MM.1S (cell line): ENCODE results near the gene NSA2.

Experiments
- DNase-seq: peaks from one replicate; pipeline ENCODE4 v3.0.0-alpha.2; 2015
- H2AFZ ChIP-seq: fragments of 300-600 bp; sonication (generic); 2 replicates; pipeline ENCODE4 v1.6.0; 2016; ENCODE audit warnings: antibody characterized with exemption, low read length
- H3F3A ChIP-seq: fragments of 300-600 bp; sonication (generic); 2 replicates; pipeline ENCODE4 v1.6.1; 2016; ENCODE audit warnings: mild to moderate bottlenecking, antibody characterized with exemption, low read length, moderate library complexity, mixed read lengths; ENCODE audit not compliant: insufficient read depth
- H3K27ac ChIP-seq: fragments of 300-600 bp; sonication (generic); 2 replicates; pipeline ENCODE4 v1.5.1; 2016; ENCODE audit warnings: mild to moderate bottlenecking, low read length
- H3K27me3 ChIP-seq: fragments of 300-600 bp; sonication (generic); replicated peaks from 2 replicates; pipeline ENCODE4 v1.6.0; 2016; ENCODE audit warnings: low read length; ENCODE audit not compliant: insufficient read depth
- H3K36me3 ChIP-seq: fragments of 300-600 bp; sonication (generic); replicated peaks from 2 replicates; pipeline ENCODE4 v1.6.1; 2016; ENCODE audit warnings: mild to moderate bottlenecking, low read length, mixed read lengths; ENCODE audit not compliant: insufficient read depth
- H3K4me1 ChIP-seq: fragments of 300-600 bp; sonication (generic); 2 replicates; pipeline ENCODE4 v1.6.1; 2016; ENCODE audit warnings: low read length, mixed read lengths
- H3K4me2 ChIP-seq: fragments of 300-600 bp; sonication (generic); 2 replicates; pipeline ENCODE4 v1.6.0; 2016; ENCODE audit warnings: low read depth, low read length
- H3K4me3 ChIP-seq: fragments of 300-600 bp; sonication (generic); 2 replicates; pipeline ENCODE4 v1.5.1; 2016; ENCODE audit warnings: low read length, mixed read lengths
- H3K79me2 ChIP-seq: fragments of 300-600 bp; sonication (generic); 2 replicates; pipeline ENCODE4 v1.6.1; 2016; ENCODE audit warnings: mixed run types, low read length, mixed read lengths
- H3K9ac ChIP-seq: fragments of 300-600 bp; sonication (generic); 2 replicates; pipeline ENCODE4 v1.6.1; 2016; ENCODE audit warnings: low read length, mixed read lengths
- H3K9me2 ChIP-seq: fragments of 300-600 bp; sonication (generic); replicated peaks from 2 replicates; pipeline ENCODE4 v1.6.1; 2016; ENCODE audit warnings: mild to moderate bottlenecking, low read length, mixed read lengths; ENCODE audit not compliant: insufficient read depth
- H3K9me3 ChIP-seq: fragments of 300-600 bp; sonication (generic); replicated peaks from 2 replicates; pipeline ENCODE4 v1.6.1; 2016; ENCODE audit warnings: mild to moderate bottlenecking, low read length, mixed read lengths; ENCODE audit not compliant: insufficient read depth
- H4K20me1 ChIP-seq: fragments of 300-600 bp; sonication (generic); 2 replicates; pipeline ENCODE4 v1.6.1; 2016; ENCODE audit warnings: mild to moderate bottlenecking, low read length, moderate library complexity, mixed read lengths; ENCODE audit not compliant: insufficient read depth
- EZH2 ChIP-seq: fragments of 300-600 bp; sonication (generic); optimal IDR thresholded peaks from 2 replicates; pipeline ENCODE3; 2017; ENCODE audit warnings: low read depth, mild to moderate bottlenecking, antibody characterized with exemption, low read length, mixed read lengths
- EZH2phosphoT487 ChIP-seq: fragments of 300-600 bp; sonication (generic); IDR thresholded peaks from 2 replicates; pipeline ENCODE4 v1.6.1; 2018; ENCODE audit warnings: antibody characterized with exemption, low read length
- TF ChIP-seq, protein P1 (sequence below): fragments of 300-600 bp; sonication (generic); IDR thresholded peaks from 2 replicates; pipeline ENCODE4 v1.5.1; 2016; ENCODE audit warnings: antibody characterized with exemption, low read length, mixed read lengths

Gene NSA2

DNA sequence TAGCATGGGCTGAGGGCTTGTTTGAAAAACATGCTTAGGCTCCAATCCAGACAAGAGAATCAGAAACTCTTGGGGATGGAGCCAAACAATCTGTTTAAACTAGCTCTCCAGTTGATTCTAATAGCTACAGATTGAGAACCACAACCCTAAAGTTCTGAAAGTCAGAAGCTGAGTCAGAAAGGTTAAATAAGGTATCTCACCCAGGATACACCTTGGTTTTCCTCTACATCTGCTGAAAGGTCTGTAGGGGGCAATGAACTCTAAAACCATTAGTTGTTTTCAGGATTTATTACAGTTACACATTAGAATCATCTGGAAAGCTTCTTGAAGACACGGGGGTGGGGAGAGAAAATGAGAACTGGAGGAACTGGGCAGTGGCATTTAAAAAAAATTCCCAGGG lies 5.8 kb upstream of the NSA2 start:
- Histone ChIP-seq H3K27ac (peak overlapping the region; percentile 42; the same call in 1 of the 2 replicates), H3K79me2 (peaks cover 42% of the 10 kb centered on the region), H3K27me3 (no peaks in the 10 kb centered on the region), H3F3A (peaks cover 14% of the 10 kb centered on the region; the same call in 1 of the 2 replicates), H3K4me3 (no peak overlapping the region), H3K36me3 (peaks cover 9% of the 10 kb centered on the region; the same call in 1 of the 2 replicates), H4K20me1 (no peaks in the 10 kb centered on the region), H2AFZ (no peak overlapping the region), H3K4me1 (peaks cover 21% of the 10 kb centered on the region), H3K9me2 (no peaks in the 10 kb centered on the region), H3K9ac (no peak overlapping the region), H3K4me2 (peak overlapping the region; percentile 17), H3K9me3 (no peaks in the 10 kb centered on the region)
- peak; percentile 64 for DNase-seq
- no peak for TF ChIP-seq EZH2
- TF ChIP-seq, protein P1, sequence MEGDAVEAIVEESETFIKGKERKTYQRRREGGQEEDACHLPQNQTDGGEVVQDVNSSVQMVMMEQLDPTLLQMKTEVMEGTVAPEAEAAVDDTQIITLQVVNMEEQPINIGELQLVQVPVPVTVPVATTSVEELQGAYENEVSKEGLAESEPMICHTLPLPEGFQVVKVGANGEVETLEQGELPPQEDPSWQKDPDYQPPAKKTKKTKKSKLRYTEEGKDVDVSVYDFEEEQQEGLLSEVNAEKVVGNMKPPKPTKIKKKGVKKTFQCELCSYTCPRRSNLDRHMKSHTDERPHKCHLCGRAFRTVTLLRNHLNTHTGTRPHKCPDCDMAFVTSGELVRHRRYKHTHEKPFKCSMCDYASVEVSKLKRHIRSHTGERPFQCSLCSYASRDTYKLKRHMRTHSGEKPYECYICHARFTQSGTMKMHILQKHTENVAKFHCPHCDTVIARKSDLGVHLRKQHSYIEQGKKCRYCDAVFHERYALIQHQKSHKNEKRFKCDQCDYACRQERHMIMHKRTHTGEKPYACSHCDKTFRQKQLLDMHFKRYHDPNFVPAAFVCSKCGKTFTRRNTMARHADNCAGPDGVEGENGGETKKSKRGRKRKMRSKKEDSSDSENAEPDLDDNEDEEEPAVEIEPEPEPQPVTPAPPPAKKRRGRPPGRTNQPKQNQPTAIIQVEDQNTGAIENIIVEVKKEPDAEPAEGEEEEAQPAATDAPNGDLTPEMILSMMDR, result peak; percentile 17; the same call in 1 of the 2 replicates
- TF ChIP-seq EZH2phosphoT487, result no peak

DNA sequence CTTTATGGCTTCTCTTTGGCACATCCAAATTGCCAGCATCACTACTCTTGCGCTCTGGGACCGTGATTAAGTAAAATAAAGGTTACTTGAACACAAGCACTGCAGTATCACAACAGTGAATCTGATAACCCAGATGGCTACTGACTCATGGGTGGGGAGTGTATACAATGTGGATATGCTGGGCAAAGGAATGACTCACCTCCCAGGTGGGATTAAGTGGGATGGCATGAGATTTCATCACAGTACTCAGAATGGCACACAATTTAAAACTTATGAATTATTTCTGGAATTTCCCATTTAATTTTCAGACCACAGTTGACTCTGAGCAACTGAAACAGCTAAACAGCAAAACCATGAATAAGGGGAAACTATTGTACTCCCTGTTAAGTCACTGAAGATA lies 4.5 kb upstream of the NSA2 start:
- H3K9ac ChIP-seq, result no peak overlapping the region

DNA sequence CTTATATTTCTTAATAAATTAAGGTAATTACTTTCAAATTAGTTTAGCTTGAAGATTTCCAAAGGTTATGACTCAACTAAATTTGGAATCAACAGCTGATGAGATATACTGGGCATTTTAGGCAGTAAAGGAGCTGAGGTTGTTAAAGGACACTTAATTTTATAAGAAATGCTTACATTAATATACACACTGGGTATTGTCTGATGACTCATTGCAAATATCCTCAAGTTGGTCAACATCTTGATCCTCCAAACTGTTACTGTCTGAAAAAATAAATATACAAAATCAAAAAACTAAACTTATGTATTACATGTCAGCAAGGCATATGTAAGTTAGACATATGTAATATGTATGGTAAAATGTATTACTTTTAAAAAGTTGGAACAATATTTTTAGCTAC lies 3.5 kb upstream of the NSA2 start:
- Histone ChIP-seq H3K27ac (no peak overlapping the region), H3F3A (peaks cover 14% of the 10 kb centered on the region; the same call in 1 of the 2 replicates), H4K20me1 (no peaks in the 10 kb centered on the region), H3K4me3 (no peak overlapping the region), H3K36me3 (peaks cover 5% of the 10 kb centered on the region; the same call in 1 of the 2 replicates), H3K27me3 (no peaks in the 10 kb centered on the region), H3K79me2 (peaks cover 63% of the 10 kb centered on the region), H3K9me3 (no peaks in the 10 kb centered on the region), H2AFZ (no peak overlapping the region), H3K4me2 (no peak overlapping the region), H3K9ac (no peak overlapping the region), H3K9me2 (no peaks in the 10 kb centered on the region), H3K4me1 (peaks cover 28% of the 10 kb centered on the region)
- no peak for DNase-seq
- TF ChIP-seq, protein P1, result no peak
- TF ChIP-seq EZH2phosphoT487 (no peak), EZH2 (no peak)

More for the DNA sequence above, 4.5 kb upstream of the NSA2 start:
- Histone ChIP-seq H3K9me3 (no peaks in the 10 kb centered on the region), H3K27ac (no peak overlapping the region), H4K20me1 (no peaks in the 10 kb centered on the region), H2AFZ (no peak overlapping the region), H3K27me3 (no peaks in the 10 kb centered on the region), H3K36me3 (peaks cover 9% of the 10 kb centered on the region; the same call in 1 of the 2 replicates), H3F3A (peaks cover 14% of the 10 kb centered on the region; the same call in 1 of the 2 replicates), H3K79me2 (peaks cover 54% of the 10 kb centered on the region), H3K4me1 (peaks cover 21% of the 10 kb centered on the region), H3K4me3 (no peak overlapping the region), H3K4me2 (no peak overlapping the region), H3K9me2 (no peaks in the 10 kb centered on the region)
- DNase-seq, result no peak
- TF ChIP-seq, protein P1, result no peak
- no peak for TF ChIP-seq EZH2
- TF ChIP-seq EZH2phosphoT487, result no peak
